A549 (cell line): ENCODE results near the gene SIVA1. TPM values are rescaled to one million over a fixed set of nuclear protein-coding genes. Genes with fewer than 3 reads are reported as not detected.

ENCODE experiments used
- ATAC-seq, 2 experiments: fragments of 200-7000 bp in 1 of 2; fragments of >200 bp in 1 of 2; cut with Nextera tagmentation in 1 of 2; cut with Tn5 transposase in 1 of 2; 3 replicates each; pipeline versions ENCODE4 v1.8.0 to v1.9.1; 2018 to 2020; ENCODE audit warnings: mild to moderate bottlenecking in 1 of 2, moderate library complexity in 1 of 2
- CTCF ChIA-PET: fragments of 300-600 bp; sonication (Branson Sonifier 250); formaldehyde crosslinking; extraction: SDS; loops from one replicate; lab custom pipeline; 2021; ENCODE audit warnings: antibody characterized with exemption, inconsistent platforms; lab: Yijun Ruan, JAX
- POLR2A ChIA-PET: fragments of 350-600 bp; formaldehyde crosslinking; extraction: SDS; loops from one replicate; lab custom pipeline; 2021; ENCODE audit warnings: antibody characterized with exemption, inconsistent platforms; lab: Yijun Ruan, JAX
- DNase-seq, 2 experiments: peaks; one replicate each; pipeline versions ENCODE4 v3.0.0 to v3.0.0-alpha.2; 2011 to 2016; ENCODE audit warnings: low read depth in 1 of 2, low spot score in 1 of 2
- FAIRE-seq: peaks from 2 replicates; lab custom pipeline; 2011; peaks lifted over from hg19 to GRCh38; lab: Jason Lieb, UNC
- H3K27ac ChIP-seq, 2 experiments: fragments of >200 bp; sonication (Bioruptor Twin); formaldehyde crosslinking; 3 replicates each; pipeline ENCODE4 v1.5.1; 2016 to 2017
- H3K4me1 ChIP-seq: fragments of >200 bp; sonication (Bioruptor Twin); formaldehyde crosslinking; 3 replicates; pipeline ENCODE4 v1.6.1; 2016
- H3K4me2 ChIP-seq: fragments of >200 bp; sonication (Bioruptor Twin); formaldehyde crosslinking; 3 replicates; pipeline ENCODE4 v1.6.1; 2016
- H3K4me3 ChIP-seq: fragments of >200 bp; sonication (Bioruptor Twin); formaldehyde crosslinking; 3 replicates; pipeline ENCODE4 v1.5.1; 2016
- H3K9me3 ChIP-seq: fragments of >200 bp; sonication (Bioruptor Twin); formaldehyde crosslinking; 3 replicates; pipeline ENCODE4 v1.6.1; 2016
- BCL3 ChIP-seq: fragments of >200 bp; sonication (Bioruptor Twin); formaldehyde crosslinking; IDR thresholded peaks from 3 replicates; pipeline ENCODE4 v1.6.1; 2016
- BHLHE40 ChIP-seq: IDR thresholded peaks from 2 replicates; pipeline ENCODE4 v1.6.1; 2012; ENCODE audit warnings: low read depth, low read length, inconsistent platforms
- CBX2 ChIP-seq: fragments of 200-600 bp; sonication (generic); IDR thresholded peaks from 2 replicates; pipeline ENCODE4 v1.6.1; 2016; ENCODE audit warnings: low read depth, mild to moderate bottlenecking, borderline replicate concordance
- CEBPB ChIP-seq, 2 experiments: fragments of >200 bp in 1 of 2; sonication (Bioruptor Twin) in 1 of 2; formaldehyde crosslinking in 1 of 2; IDR thresholded peaks; 2 replicates each; pipeline ENCODE4 v1.6.1; 2012 to 2016
- E2F6 ChIP-seq: IDR thresholded peaks from 2 replicates; pipeline ENCODE4 v1.6.1; 2012; ENCODE audit warnings: low read depth, borderline replicate concordance
- EHF ChIP-seq: fragments of 250-450 bp; sonication (Bioruptor Pico); IDR thresholded peaks from 2 replicates; pipeline ENCODE4 v1.5.0; 2020; ENCODE audit warnings: mild to moderate bottlenecking
- FOXS1 ChIP-seq: fragments of 250-450 bp; sonication (Bioruptor Pico); IDR thresholded peaks from 2 replicates; pipeline ENCODE4 v1.5.0; 2020; ENCODE audit warnings: mild to moderate bottlenecking, moderate library complexity
- HEYL ChIP-seq: fragments of 250-450 bp; sonication (Bioruptor Pico); IDR thresholded peaks from 2 replicates; pipeline ENCODE4 v1.8.0; 2021; ENCODE audit warnings: mild to moderate bottlenecking, moderate library complexity
- HMGXB4 ChIP-seq: fragments of 250-450 bp; sonication (Bioruptor Pico); IDR thresholded peaks from 2 replicates; pipeline ENCODE4 v1.5.0; 2021; ENCODE audit warnings: mild to moderate bottlenecking, moderate library complexity, borderline replicate concordance
- HOXA7 ChIP-seq: fragments of 250-450 bp; sonication (Bioruptor Pico); IDR thresholded peaks from 2 replicates; pipeline ENCODE4 v1.5.0; 2020; ENCODE audit warnings: mild to moderate bottlenecking, moderate library complexity
- JUN ChIP-seq, 2 experiments: fragments of >200 bp; sonication (Bioruptor Twin); formaldehyde crosslinking; IDR thresholded peaks; 2 replicates in 1 of 2; 3 replicates in 1 of 2; pipeline ENCODE4 v1.6.1; 2016 to 2017
- JUNB ChIP-seq: fragments of >200 bp; sonication (Bioruptor Twin); formaldehyde crosslinking; IDR thresholded peaks from 2 replicates; pipeline ENCODE4 v1.6.1; 2016
- KDM1A ChIP-seq: fragments of 200-600 bp; sonication (generic); IDR thresholded peaks from 2 replicates; pipeline ENCODE4 v1.6.1; 2016; ENCODE audit warnings: low read depth, mild to moderate bottlenecking
- KDM5A ChIP-seq: fragments of 200-600 bp; sonication (generic); IDR thresholded peaks from 2 replicates; pipeline ENCODE4 v1.6.1; 2016; ENCODE audit warnings: antibody characterized with exemption, mild to moderate bottlenecking
- MAFK ChIP-seq: fragments of 450-650 bp; IDR thresholded peaks from 2 replicates; pipeline ENCODE4 v1.6.1; 2014; ENCODE audit not compliant: partially characterized antibody
- MAX ChIP-seq: IDR thresholded peaks from 2 replicates; pipeline ENCODE4 v1.6.1; 2012
- NFE2L2 ChIP-seq: fragments of 150-350 bp; conservative IDR thresholded peaks from 2 replicates; pipeline ENCODE4 v1.6.1; 2014; ENCODE audit warnings: low read length
- NPAS2 ChIP-seq: fragments of 250-450 bp; sonication (Bioruptor Pico); IDR thresholded peaks from 2 replicates; pipeline ENCODE4 v1.8.0; 2022; ENCODE audit warnings: mild to moderate bottlenecking, moderate library complexity, borderline replicate concordance
- PHF8 ChIP-seq: fragments of 200-600 bp; sonication (generic); IDR thresholded peaks from 2 replicates; pipeline ENCODE4 v1.6.1; 2016; ENCODE audit warnings: low read depth, mild to moderate bottlenecking, antibody characterized with exemption, moderate library complexity, borderline replicate concordance
- RAD21 ChIP-seq, 2 experiments: fragments of >200 bp in 1 of 2; sonication (Bioruptor Twin) in 1 of 2; formaldehyde crosslinking in 1 of 2; IDR thresholded peaks in 1 of 2; conservative IDR thresholded peaks in 1 of 2; 2 replicates in 1 of 2; 3 replicates in 1 of 2; pipeline ENCODE4 v1.6.1; 2012 to 2018; ENCODE audit warnings: inconsistent platforms in 1 of 2
- RARB ChIP-seq: fragments of 250-450 bp; sonication (Bioruptor Pico); IDR thresholded peaks from 2 replicates; pipeline ENCODE4 v1.8.0; 2021; ENCODE audit warnings: mild to moderate bottlenecking, moderate library complexity
- RFX5 ChIP-seq: fragments of 450-650 bp; IDR thresholded peaks from 2 replicates; pipeline ENCODE4 v1.7.1; 2014; ENCODE audit warnings: antibody characterized with exemption, mild to moderate bottlenecking, moderate library complexity
- RNF2 ChIP-seq: fragments of 200-600 bp; sonication (generic); IDR thresholded peaks from 2 replicates; pipeline ENCODE4 v1.6.1; 2016; ENCODE audit warnings: low read depth, mild to moderate bottlenecking, antibody characterized with exemption, moderate library complexity, borderline replicate concordance
- SMC3 ChIP-seq: fragments of >200 bp; sonication (Bioruptor Twin); formaldehyde crosslinking; IDR thresholded peaks from 3 replicates; pipeline ENCODE4 v1.6.1; 2018; ENCODE audit warnings: inconsistent platforms
- SREBF2 ChIP-seq: fragments of 450-650 bp; IDR thresholded peaks from 2 replicates; pipeline ENCODE4 v1.6.1; 2014; ENCODE audit warnings: mild to moderate bottlenecking, moderate library complexity
- WGBS: methylation state at CpG from one replicate; pipeline ENCODE4 v1.1.6; 2017; ENCODE audit errors: missing lambda C conversion rate; 5-methylcytosine and 5-hydroxymethylcytosine counted together
- polyA plus RNA-seq, 4 experiments: library from polyadenylated mRNA; depleted of rRNA in 3 of 4; stranded (reverse); fragments of >200 nt; fragmentation: RNase III in 1 of 4; extraction: RNeasy Plus Mini Kit Qiagen cat#74134 plus additional on column Dnase treatment in 1 of 4; gene quantifications; 2 replicates in 3 of 4; 3 replicates in 1 of 4; pipeline ENCODE4 v1.2.3, GENCODE V29; 2011 to 2017

The SIVA1 gene
- polyA plus RNA-seq, 2 of the 4 experiments (the other 2 are of a cell fraction), result 90.0 to 169 TPM

- ATAC-seq, result no peak
- no peak for FAIRE-seq
- H3K9me3 ChIP-seq, result no peaks in the 10 kb centered on the region
Observed at GRCh38 chr14:104786091-104786586, 33.2 kb downstream of the SIVA1 start.

GRCh38 chr14:104786726-104787675 is 34.1 kb downstream of the SIVA1 start:
- FAIRE-seq (no peak), ATAC-seq (no peak), DNase-seq (no peak)
- ChIA-PET POLR2A (no interaction called here), CTCF (interaction anchor here (1.1 to 6.1 kb wide), 3 partner anchors 17 to 39 kb away, joined by 4 to 48 read pairs (median 9); no protein-coding TSS in a partner anchor)
- no peak overlapping the region for H3K4me2 ChIP-seq
- 88% methylated on average over 23 of the region's 30 CpGs for WGBS
- H3K4me3 ChIP-seq, result no peak overlapping the region
- H3K4me1 ChIP-seq, result peaks cover 11% of the 10 kb centered on the region; the same call in 1 of the 3 replicates
- no peaks in the 10 kb centered on the region for H3K9me3 ChIP-seq
- no peak overlapping the region for H3K27ac ChIP-seq
- TF ChIP-seq PHF8 (no peak), JUNB (no peak), SMC3 (no peak), KDM5A (no peak), RARB (no peak), HMGXB4 (CRISPR knock-in tag) (no peak), SREBF2 (no peak)

More at GRCh38 chr14:104786091-104786586, 33.2 kb downstream of the SIVA1 start:
- POLR2A ChIA-PET, result no interaction called here
- Histone ChIP-seq H3K4me3 (no peak overlapping the region), H3K4me1 (0 out of 3 replicates have a peak, but pooled peaks cover 10% of the 10 kb centered on the region), H3K27ac (no peak overlapping the region), H3K4me2 (no peak overlapping the region)
- 100% methylated on average over 2 of the region's 14 CpGs for WGBS
- DNase-seq, result no peak
- CTCF ChIA-PET, result interaction anchor here (1.1 kb wide), 2 partner anchors 18 to 41 kb away, joined by 3 to 4 read pairs; no protein-coding TSS in a partner anchor
- TF ChIP-seq E2F6 (no peak), CEBPB (IDR thresholded peaks at IDR 0.05) (no peak), FOXS1 (CRISPR knock-in tag) (no peak), RARB (no peak), SREBF2 (no peak)

- POLR2A ChIA-PET, result no interaction called here
Observed at GRCh38 chr14:104787736-104788135, 34.8 kb downstream of the SIVA1 start.

More at GRCh38 chr14:104787736-104788135, 34.8 kb downstream of the SIVA1 start:
- ATAC-seq, result no peak
- Histone ChIP-seq H3K4me3 (no peak overlapping the region), H3K4me2 (no peak overlapping the region), H3K9me3 (no peaks in the 10 kb centered on the region), H3K27ac (no peak overlapping the region), H3K4me1 (peaks cover 18% of the 10 kb centered on the region; the same call in 2 of the 3 replicates)
- TF ChIP-seq NFE2L2 (no peak), BHLHE40 (no peak), RAD21 (conservative IDR thresholded peaks at IDR 0.05 in 1 of 2, IDR thresholded peaks at IDR 0.05 in 1 of 2) (no peak), CBX2 (no peak), KDM1A (no peak), MAFK (no peak), MAX (no peak), EHF (CRISPR knock-in tag) (no peak), HEYL (no peak), NPAS2 (CRISPR knock-in tag) (no peak), RFX5 (no peak), E2F6 (no peak), RNF2 (no peak), JUN (IDR thresholded peaks at IDR 0.05) (no peak), BCL3 (no peak), CEBPB (IDR thresholded peaks at IDR 0.05) (no peak), HOXA7 (no peak)
- 94% methylated on average over 4 of the region's 7 CpGs for WGBS
- no peak for FAIRE-seq
- no peak for DNase-seq
- CTCF ChIA-PET, result interaction anchor here (1.3 to 6.1 kb wide), 3 partner anchors 12 to 38 kb away, joined by 4 to 48 read pairs (median 9); no protein-coding TSS in a partner anchor
